Endothelial cell of umbilical vein (primary cell): ENCODE data around the gene USP35.

Source experiments
- CTCF ChIP-seq, 2 donors: IDR thresholded peaks; 1 replicate in 1 of 2; 2 replicates in 1 of 2; pipeline ENCODE4 v1.5.1; 2011; ENCODE audit warnings: low read length in 2 of 2, mild to moderate bottlenecking in 2 of 2, moderate library complexity in 2 of 2, control low read depth in 1 of 2, inconsistent platforms in 1 of 2, low read depth in 1 of 2; ENCODE audit not compliant: insufficient read depth in 1 of 2; ENCODE audit errors: extremely low read depth in 1 of 2
- EZH2 ChIP-seq: IDR thresholded peaks from 2 replicates; pipeline ENCODE4 v1.6.1; 2012; ENCODE audit warnings: borderline replicate concordance, low read depth, mild to moderate bottlenecking, moderate library complexity, low read length, inconsistent platforms; ENCODE audit not compliant: severe bottlenecking
- GATA2 ChIP-seq: IDR thresholded peaks from 2 replicates; pipeline ENCODE4 v1.7.0; 2011; ENCODE audit warnings: low read depth, mild to moderate bottlenecking, moderate library complexity, mixed read lengths, low read length; ENCODE audit not compliant: insufficient read length, insufficient read depth
- MAX ChIP-seq: IDR thresholded peaks from 2 replicates; pipeline ENCODE4 v1.6.1; 2011; ENCODE audit not compliant: insufficient read depth, insufficient read length
- MYC ChIP-seq: IDR thresholded peaks from one replicate; pipeline ENCODE4 v1.6.1; 2011; ENCODE audit warnings: mild to moderate bottlenecking, low read depth, low read length
- POLR2A ChIP-seq: IDR thresholded peaks from 2 replicates; pipeline ENCODE4 v1.6.1; 2012; ENCODE audit warnings: low read depth, mild to moderate bottlenecking, control low read depth, low read length
- POLR2AphosphoS5 ChIP-seq: IDR thresholded peaks from 2 replicates; pipeline ENCODE4 v1.6.1; 2012; ENCODE audit warnings: low read depth, mild to moderate bottlenecking, control low read depth, low read length, moderate library complexity; ENCODE audit not compliant: insufficient read depth

GRCh38 chr11:78199015-78199652 lies 10.4 kb downstream of the USP35 start:
- TF ChIP-seq POLR2A = no peak
- TF ChIP-seq CTCF (IDR thresholded peaks at IDR 0.05; ENCODE audit: extremely low read depth in 1 of 2, insufficient read depth in 1 of 2, low read depth in 1 of 2, low read length in 2 of 2) = no peak
- TF ChIP-seq EZH2 = no peak
- no peak for TF ChIP-seq GATA2
- TF ChIP-seq MYC = no peak
- no peak for TF ChIP-seq MAX
- no peak for TF ChIP-seq POLR2AphosphoS5
